H1 (cell line): ENCODE results near the gene HINT3. TPM values are rescaled to one million over a fixed set of nuclear protein-coding genes. Genes with fewer than 3 reads are reported as not detected.

Experiments
- CHD2 ChIP-seq: IDR thresholded peaks from 2 replicates; pipeline ENCODE4 v1.6.1; 2012; ENCODE audit warnings: low read length, improper control_type of control experiment
- polyA plus RNA-seq, 7 experiments: library from polyadenylated mRNA; depleted of rRNA in 3 of 7; stranded (reverse) in 5 of 7; unstranded in 2 of 7; fragments of >200 nt in 5 of 7; fragments of 200-250 nt in 2 of 7; gene quantifications; 1 replicate in 5 of 7; 2 replicates in 1 of 7; 4 replicates in 1 of 7; pipeline versions ENCODE4 v1.2.1 to v1.2.3, GENCODE V29; 2011 to 2013; ENCODE audit warnings: missing spikeins in 2 of 7, mixed read lengths in 2 of 7
- total RNA-seq: library from RNA; stranded (reverse); fragmentation: NEBNext Ultra II Directional; extraction: Animal tissue kit (Norgen Biotek cat#: 25700); gene quantifications from 2 replicates; pipeline ENCODE4 v1.2.1, GENCODE V29; 2021
- TF ChIP-seq, protein P1 (sequence below): IDR thresholded peaks from 2 replicates; pipeline ENCODE4 v1.6.1; 2012; ENCODE audit warnings: inconsistent platforms

HINT3 gene
- total and polyA plus RNA-seq, 2 of the 8 experiments (the other 6 are each of a cell fraction or from before 2014, with no cell fraction given) = 1.2 to 7.8 TPM

DNA sequence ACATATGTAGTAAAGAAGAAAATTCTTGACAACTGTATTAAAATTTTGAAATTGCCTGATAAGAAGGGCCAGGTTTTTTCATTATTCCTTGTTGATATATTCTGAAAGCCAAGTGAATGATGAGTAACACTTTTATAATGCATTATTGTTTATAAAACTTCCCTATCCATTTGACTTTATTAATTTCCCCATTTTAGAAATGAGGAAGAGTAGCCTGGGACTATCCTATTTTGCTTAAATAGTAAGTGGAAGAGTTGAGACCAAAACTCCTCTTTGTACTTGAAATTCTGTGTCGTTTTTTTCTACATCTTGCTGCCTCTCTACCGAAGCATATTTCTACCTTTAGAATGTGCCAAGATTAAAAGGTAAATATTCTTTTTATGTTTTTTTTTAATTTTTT is 69.4 kb downstream of the HINT3 start (continued):
- TF ChIP-seq, protein P1, sequence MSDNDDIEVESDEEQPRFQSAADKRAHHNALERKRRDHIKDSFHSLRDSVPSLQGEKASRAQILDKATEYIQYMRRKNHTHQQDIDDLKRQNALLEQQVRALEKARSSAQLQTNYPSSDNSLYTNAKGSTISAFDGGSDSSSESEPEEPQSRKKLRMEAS = no peak
- TF ChIP-seq CHD2 = no peak
- TF ChIP-seq, all 59 proteins: peak for 0
